Right lobe of liver (tissue), 4 donors: Measurements from ENCODE around the gene NXPH2.

Source experiments
- CTCF ChIP-seq, 4 donors: fragments of 200-600 bp in 3 of 4; fragments of 450-650 bp in 1 of 4; IDR thresholded peaks; one replicate each; pipeline versions ENCODE4 v1.5.1 to v1.8.0; 2016 to 2022; ENCODE audit warnings: antibody characterized with exemption in 4 of 4, mild to moderate bottlenecking in 2 of 4
- POLR2A ChIP-seq: fragments of 450-650 bp; IDR thresholded peaks from one replicate; pipeline ENCODE4 v1.6.1; 2017; ENCODE audit warnings: antibody characterized with exemption, mild to moderate bottlenecking
- donor health status: DM: no; HTN: no; CAD: no.
- donor health status: DM: no; HTN: no; CAD: no.
- donor health status: DM: no; HTN: yes; CAD: no.

GRCh38 chr2:138637061-138637460 is 143.1 kb downstream of the NXPH2 start:
- no peak for TF ChIP-seq POLR2A
- no peak for TF ChIP-seq CTCF (IDR thresholded peaks at IDR 0.05)
